NCI-H1417 (cell line): Measurements from ENCODE around the gene IP6K3.

Source experiments
- DNase-seq, 3 experiments: peaks; one replicate each; lab custom pipeline; 2025; lab: John Stamatoyannopoulos, UW

Gene IP6K3

GRCh38 chr6:33723371-33724085, 23.2 kb downstream of the IP6K3 start:
- DNase-seq = no peak

- no peak for DNase-seq
Measured at GRCh38 chr6:33722103-33722623, 24.5 kb downstream of the IP6K3 start.

GRCh38 chr6:33721508-33721907, 25.2 kb downstream of the IP6K3 start:
- peak in 1 of 3 experiments; percentile 27 for DNase-seq

- peak in 1 of 3 experiments; percentile 16 for DNase-seq
Measured at GRCh38 chr6:33720998-33721397, 25.7 kb downstream of the IP6K3 start.

- peak in 2 of 3 experiments; percentile 50 to 89 for DNase-seq
Measured at GRCh38 chr6:33719326-33719987, 27.2 kb downstream of the IP6K3 start.

- no peak for DNase-seq
Measured at GRCh38 chr6:33718713-33719112, 28.0 kb downstream of the IP6K3 start.

- DNase-seq = no peak
Measured at GRCh38 chr6:33717934-33718455, 28.7 kb downstream of the IP6K3 start.

- peak in 2 of 3 experiments; percentile 18 to 38 for DNase-seq
Measured at GRCh38 chr6:33716890-33717632, 29.6 kb downstream of the IP6K3 start.

GRCh38 chr6:33716379-33716778, 30.3 kb downstream of the IP6K3 start:
- peak; percentile 49 to 72 (median 66) for DNase-seq

GRCh38 chr6:33714385-33715040, 32.2 kb downstream of the IP6K3 start:
- DNase-seq = no peak

- no peak for DNase-seq
Measured at GRCh38 chr6:33713786-33714185, 32.9 kb downstream of the IP6K3 start.

GRCh38 chr6:33712914-33713313, 33.8 kb downstream of the IP6K3 start:
- no peak for DNase-seq

- peak; percentile 96 to 98 (median 98) for DNase-seq
Measured at GRCh38 chr6:33711140-33712129, 35.3 kb downstream of the IP6K3 start, which contains the start of gene UQCC2. UQCC2 (minus strand) TSS chr6:33711700; CDS start chr6:33711686, 14 bp downstream.

- DNase-seq = no peak
Measured at GRCh38 chr6:33710296-33711121, 36.2 kb downstream of the IP6K3 start.

GRCh38 chr6:33709605-33710295, 37.0 kb downstream of the IP6K3 start:
- DNase-seq = peak in 1 of 3 experiments; percentile 12

GRCh38 chr6:33708516-33709204, 38.0 kb downstream of the IP6K3 start:
- peak in 1 of 3 experiments; percentile 66 for DNase-seq

GRCh38 chr6:33707771-33708170, 38.9 kb downstream of the IP6K3 start:
- DNase-seq = peak in 1 of 3 experiments; percentile 56
